Measurements from ENCODE around the gene LSR. TPM values are rescaled to one million over a fixed set of nuclear protein-coding genes. Genes with fewer than 3 reads are reported as not detected.

Gene LSR
- total RNA-seq, 1 donor from 2014 or later: 54.7 TPM

- H3K27me3 Mint-ChIP-seq (ENCODE audit: low read depth): no peaks in the 10 kb centered on the region
- H3K4me3 Mint-ChIP-seq: no peak overlapping the region
- H3K4me1 Mint-ChIP-seq: peaks cover 6% of the 10 kb centered on the region
- no peak overlapping the region for H3K27ac Mint-ChIP-seq
- TF ChIP-seq CTCF (IDR thresholded peaks at IDR 0.05; ENCODE audit: unreplicated experiment): no peak
- H3K36me3 Mint-ChIP-seq: no peaks in the 10 kb centered on the region
- no peak for DNase-seq (ENCODE audit: low spot score in 2 of 2, unreplicated experiment in 2 of 2)
- peaks cover 15% of the 10 kb centered on the region for H3K9me3 Mint-ChIP-seq
Observed at GRCh38 chr19:35222373-35223015, 26.3 kb upstream of the LSR start.

- Mint-ChIP-seq H3K9me3 (peaks cover 13% of the 10 kb centered on the region), H3K27ac (no peak overlapping the region), H3K36me3 (no peaks in the 10 kb centered on the region), H3K4me1 (peaks cover 6% of the 10 kb centered on the region), H3K4me3 (no peak overlapping the region), H3K27me3 (ENCODE audit: low read depth) (no peaks in the 10 kb centered on the region)
- TF ChIP-seq CTCF (IDR thresholded peaks at IDR 0.05; ENCODE audit: unreplicated experiment): no peak
- no peak for DNase-seq (ENCODE audit: low spot score in 2 of 2, unreplicated experiment in 2 of 2)
Observed at GRCh38 chr19:35223084-35223790, 25.6 kb upstream of the LSR start.

GRCh38 chr19:35223862-35224505 lies 24.8 kb upstream of the LSR start:
- H3K27ac Mint-ChIP-seq: no peak overlapping the region
- peaks cover 6% of the 10 kb centered on the region for H3K4me1 Mint-ChIP-seq
- no peaks in the 10 kb centered on the region for H3K27me3 Mint-ChIP-seq (ENCODE audit: low read depth)
- DNase-seq (ENCODE audit: low spot score in 2 of 2, unreplicated experiment in 2 of 2): no peak
- no peak overlapping the region for H3K4me3 Mint-ChIP-seq
- H3K36me3 Mint-ChIP-seq: no peaks in the 10 kb centered on the region
- peaks cover 11% of the 10 kb centered on the region for H3K9me3 Mint-ChIP-seq
- no peak for TF ChIP-seq CTCF (IDR thresholded peaks at IDR 0.05; ENCODE audit: unreplicated experiment)

GRCh38 chr19:35224681-35225571 lies 23.9 kb upstream of the LSR start:
- peaks cover 5% of the 10 kb centered on the region for H3K9me3 Mint-ChIP-seq
- DNase-seq (ENCODE audit: low spot score in 2 of 2, unreplicated experiment in 2 of 2): no peak

More at GRCh38 chr19:35224681-35225571, 23.9 kb upstream of the LSR start:
- no peak overlapping the region for H3K27ac Mint-ChIP-seq
- H3K4me1 Mint-ChIP-seq: peaks cover 6% of the 10 kb centered on the region
- no peak for TF ChIP-seq CTCF (IDR thresholded peaks at IDR 0.05; ENCODE audit: unreplicated experiment)
- no peaks in the 10 kb centered on the region for H3K36me3 Mint-ChIP-seq
- H3K27me3 Mint-ChIP-seq (ENCODE audit: low read depth): no peaks in the 10 kb centered on the region
- H3K4me3 Mint-ChIP-seq: no peak overlapping the region
